Muscle layer of colon (tissue), 2 donors: Measurements from ENCODE around the gene RNF133.

Experiments
- H3K27ac ChIP-seq: one replicate; pipeline ENCODE4 v1.7.0; 2013; ENCODE audit warnings: low read depth, mild to moderate bottlenecking, low read length, moderate library complexity
- H3K27me3 ChIP-seq, 2 donors: one replicate each; pipeline ENCODE4 v1.7.0; 2013; ENCODE audit warnings: low read length in 2 of 2, mild to moderate bottlenecking in 2 of 2; ENCODE audit not compliant: insufficient read depth in 2 of 2, control insufficient read depth in 1 of 2
- H3K36me3 ChIP-seq: one replicate; pipeline ENCODE4 v1.7.0; 2013; ENCODE audit warnings: mild to moderate bottlenecking, low read length; ENCODE audit not compliant: insufficient read depth
- H3K4me1 ChIP-seq: one replicate; pipeline ENCODE4 v1.7.0; 2013; ENCODE audit warnings: mild to moderate bottlenecking, low read length; ENCODE audit not compliant: insufficient read depth
- H3K4me3 ChIP-seq, 2 donors: one replicate each; pipeline ENCODE4 v1.7.0; 2013; ENCODE audit warnings: low read length in 2 of 2, low read depth in 1 of 2, mild to moderate bottlenecking in 1 of 2, moderate library complexity in 1 of 2
- H3K9ac ChIP-seq: one replicate; pipeline ENCODE4 v1.7.0; 2013; ENCODE audit warnings: low read length
- H3K9me3 ChIP-seq: one replicate; pipeline ENCODE4 v1.7.0; 2013; ENCODE audit warnings: mild to moderate bottlenecking, low read length
- donor health status: abdominal sarcoma.
- donor health status: Adenocarcinoma of cecum.

The RNF133 gene

GRCh38 chr7:122699017-122699416 is at the start of gene RNF133:
TSS of gene RNF133 (minus strand) at chr7:122699117. CDS start at chr7:122698918, 199 bp downstream.
- no peaks in the 10 kb centered on the region for H3K36me3 ChIP-seq
- no peaks in the 10 kb centered on the region for H3K4me1 ChIP-seq
- H3K9ac ChIP-seq, result no peak within 1 kb of the TSS
- no peaks in the 10 kb centered on the region for H3K9me3 ChIP-seq
- no peak within 1 kb of the TSS for H3K27ac ChIP-seq
- no peaks in the 10 kb centered on the region for H3K27me3 ChIP-seq
- no peak within 1 kb of the TSS for H3K4me3 ChIP-seq

DNA sequence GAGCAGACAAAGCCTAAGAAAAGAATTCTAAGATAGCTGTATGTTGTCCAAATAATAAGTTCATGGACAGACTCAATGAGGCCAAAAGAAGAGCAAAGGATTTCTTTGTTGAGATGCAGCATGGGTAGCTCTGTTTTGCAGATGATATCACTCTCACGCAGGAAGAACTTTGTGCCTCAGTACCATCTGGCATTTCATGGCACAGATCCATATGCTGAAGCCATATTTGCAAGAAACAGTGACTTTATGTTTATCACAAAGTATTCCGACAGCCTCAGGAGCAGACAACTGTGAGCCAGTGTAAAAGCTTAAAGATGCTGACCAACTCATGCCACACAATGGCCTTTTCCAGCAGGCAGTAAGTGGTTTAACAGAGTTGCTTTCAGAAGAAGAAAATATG is 49.3 kb upstream of the RNF133 start:
- Histone ChIP-seq H3K4me1 (no peaks in the 10 kb centered on the region), H3K9me3 (no peaks in the 10 kb centered on the region), H3K9ac (no peak overlapping the region), H3K27ac (no peak overlapping the region), H3K27me3 (no peaks in the 10 kb centered on the region), H3K36me3 (no peaks in the 10 kb centered on the region), H3K4me3 (no peak overlapping the region)

DNA sequence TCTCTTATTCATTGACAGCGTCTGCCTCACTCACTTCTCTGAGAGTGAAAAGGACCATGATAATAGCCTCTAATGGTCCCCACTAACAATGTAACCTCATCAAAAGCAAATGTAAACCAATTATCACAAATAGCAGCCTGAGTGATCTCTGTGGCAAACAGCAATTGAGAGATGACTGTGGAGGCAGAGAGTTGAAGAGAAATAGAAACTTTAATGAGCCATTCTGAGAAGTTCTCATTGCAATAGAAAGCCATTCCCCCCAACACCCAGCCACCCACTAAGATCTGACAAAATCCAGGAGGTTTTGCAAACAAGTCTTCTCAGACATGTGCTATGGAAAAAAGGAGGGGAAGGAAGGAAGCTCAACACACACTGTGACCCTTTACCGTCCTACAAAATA is 48.0 kb upstream of the RNF133 start:
- H3K36me3 ChIP-seq, result no peaks in the 10 kb centered on the region
- H3K4me1 ChIP-seq, result no peaks in the 10 kb centered on the region
- no peaks in the 10 kb centered on the region for H3K27me3 ChIP-seq
- no peak overlapping the region for H3K9ac ChIP-seq
- no peak overlapping the region for H3K27ac ChIP-seq
- no peaks in the 10 kb centered on the region for H3K9me3 ChIP-seq
- no peak overlapping the region for H3K4me3 ChIP-seq

DNA sequence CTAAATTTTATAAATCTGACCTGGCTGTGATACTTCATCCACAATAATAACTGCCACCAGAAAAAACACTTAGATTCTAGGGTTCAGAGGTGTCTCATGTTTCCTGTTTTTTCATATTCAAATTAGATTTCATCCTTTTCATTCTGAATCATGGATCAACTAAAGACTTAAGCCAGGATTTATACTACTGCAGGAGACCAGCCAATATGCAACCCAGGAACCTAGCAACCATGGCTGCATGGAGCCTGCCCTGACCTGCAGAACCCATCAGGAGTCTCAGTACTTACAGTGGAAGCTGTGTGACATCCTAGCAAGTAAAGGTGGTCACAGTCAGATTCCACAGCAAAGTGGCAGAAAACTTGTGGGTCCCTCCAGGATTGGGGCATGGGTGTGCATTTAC is 44.3 kb upstream of the RNF133 start:
- H3K9me3 ChIP-seq, result no peaks in the 10 kb centered on the region
- no peaks in the 10 kb centered on the region for H3K27me3 ChIP-seq
- H3K4me3 ChIP-seq, result no peak overlapping the region
- no peak overlapping the region for H3K9ac ChIP-seq
- H3K36me3 ChIP-seq, result no peaks in the 10 kb centered on the region
- H3K27ac ChIP-seq, result no peak overlapping the region
- no peaks in the 10 kb centered on the region for H3K4me1 ChIP-seq

DNA sequence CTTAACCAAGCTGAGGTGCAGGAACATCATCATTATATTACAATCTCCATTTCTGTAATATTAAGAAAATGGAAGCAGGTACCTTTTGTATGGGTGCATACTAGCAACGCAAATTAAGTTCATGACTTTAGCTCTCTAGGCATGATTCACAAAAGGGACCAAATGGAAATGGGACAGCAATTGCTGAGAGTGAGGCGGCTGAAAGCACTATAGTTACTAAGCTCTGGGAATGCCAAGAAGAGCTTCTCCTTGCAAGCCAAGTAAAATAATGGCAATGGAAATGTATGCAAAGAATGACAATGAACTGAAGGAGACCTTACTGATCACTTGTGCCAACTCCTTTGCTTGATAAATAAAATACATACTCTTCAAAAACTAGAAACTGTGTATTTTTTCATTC is 40.0 kb upstream of the RNF133 start:
- Histone ChIP-seq H3K9me3 (no peaks in the 10 kb centered on the region), H3K36me3 (no peaks in the 10 kb centered on the region), H3K27ac (no peak overlapping the region), H3K9ac (no peak overlapping the region), H3K4me1 (no peaks in the 10 kb centered on the region), H3K4me3 (no peak overlapping the region), H3K27me3 (no peaks in the 10 kb centered on the region)

- no peaks in the 10 kb centered on the region for H3K36me3 ChIP-seq
- no peak overlapping the region for H3K27ac ChIP-seq
- H3K9ac ChIP-seq, result no peak overlapping the region
- H3K4me1 ChIP-seq, result no peaks in the 10 kb centered on the region
- no peak overlapping the region for H3K4me3 ChIP-seq
- no peaks in the 10 kb centered on the region for H3K9me3 ChIP-seq
- H3K27me3 ChIP-seq, result no peaks in the 10 kb centered on the region
These were observed 37.3 kb upstream of the RNF133 start for GRCh38 chr7:122736183-122736582.

- no peak overlapping the region for H3K27ac ChIP-seq
- H3K27me3 ChIP-seq, result no peaks in the 10 kb centered on the region
- no peak overlapping the region for H3K4me3 ChIP-seq
- H3K4me1 ChIP-seq, result no peaks in the 10 kb centered on the region
- H3K9me3 ChIP-seq, result no peaks in the 10 kb centered on the region
- H3K9ac ChIP-seq, result no peak overlapping the region
- H3K36me3 ChIP-seq, result no peaks in the 10 kb centered on the region
These were observed 28.8 kb upstream of the RNF133 start for GRCh38 chr7:122727759-122728158.

- Histone ChIP-seq H3K4me1 (no peaks in the 10 kb centered on the region), H3K9me3 (no peaks in the 10 kb centered on the region), H3K36me3 (no peaks in the 10 kb centered on the region), H3K9ac (no peak overlapping the region), H3K4me3 (no peak overlapping the region), H3K27ac (no peak overlapping the region), H3K27me3 (no peaks in the 10 kb centered on the region)
These were observed 28.4 kb upstream of the RNF133 start for GRCh38 chr7:122727354-122727753.

- no peaks in the 10 kb centered on the region for H3K4me1 ChIP-seq
- H3K9ac ChIP-seq, result no peak overlapping the region
- no peak overlapping the region for H3K4me3 ChIP-seq
- H3K36me3 ChIP-seq, result no peaks in the 10 kb centered on the region
- no peaks in the 10 kb centered on the region for H3K27me3 ChIP-seq
- H3K9me3 ChIP-seq, result no peaks in the 10 kb centered on the region
- no peak overlapping the region for H3K27ac ChIP-seq
These were observed 28.0 kb upstream of the RNF133 start for GRCh38 chr7:122726881-122727280.

- Histone ChIP-seq H3K9me3 (no peaks in the 10 kb centered on the region), H3K36me3 (no peaks in the 10 kb centered on the region), H3K9ac (no peak overlapping the region), H3K4me1 (no peaks in the 10 kb centered on the region), H3K27ac (no peak overlapping the region), H3K4me3 (no peak overlapping the region), H3K27me3 (no peaks in the 10 kb centered on the region)
These were observed 25.4 kb upstream of the RNF133 start for GRCh38 chr7:122724366-122724765.

- Histone ChIP-seq H3K9me3 (no peaks in the 10 kb centered on the region), H3K9ac (no peak overlapping the region), H3K4me3 (no peak overlapping the region), H3K27ac (no peak overlapping the region), H3K4me1 (no peaks in the 10 kb centered on the region), H3K36me3 (no peaks in the 10 kb centered on the region), H3K27me3 (no peaks in the 10 kb centered on the region)
These were observed 20.2 kb upstream of the RNF133 start for GRCh38 chr7:122719010-122719578.

DNA sequence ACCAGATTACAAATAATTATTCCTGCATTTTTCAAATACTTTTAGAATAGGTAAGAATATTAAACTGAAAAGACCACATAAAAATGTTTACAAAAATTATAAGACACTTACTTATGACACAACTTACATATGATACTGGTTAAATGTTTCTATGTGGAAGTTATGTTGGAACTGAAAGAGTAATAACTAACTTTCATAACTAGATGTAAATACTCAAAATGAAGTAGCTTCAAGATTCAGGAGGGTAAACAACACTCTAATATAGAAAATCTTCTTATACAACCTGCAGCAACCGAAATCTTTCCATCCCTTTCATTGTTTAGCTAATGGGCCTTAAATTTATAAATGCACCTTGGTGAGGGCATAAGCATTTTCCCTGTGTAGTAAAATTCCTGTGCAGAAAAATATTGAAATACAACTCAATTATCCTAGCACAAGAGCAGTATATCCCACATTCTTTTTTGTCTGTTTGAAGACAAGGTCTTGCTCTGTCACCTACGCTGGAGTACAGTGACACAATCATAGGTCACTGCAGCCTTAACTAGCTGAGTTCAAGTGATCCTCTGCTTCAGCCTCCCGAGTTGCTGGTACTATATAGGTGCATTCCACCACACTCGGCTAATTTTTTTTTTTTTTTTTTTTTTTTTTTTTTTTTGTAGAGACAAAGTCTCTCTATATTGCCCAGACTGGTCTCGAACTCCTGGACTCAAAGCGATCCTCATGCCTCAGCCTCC is 18.6 kb upstream of the RNF133 start:
- Histone ChIP-seq H3K4me3 (no peak overlapping the region), H3K4me1 (no peaks in the 10 kb centered on the region), H3K9ac (no peak overlapping the region), H3K9me3 (no peaks in the 10 kb centered on the region), H3K27ac (no peak overlapping the region), H3K27me3 (no peaks in the 10 kb centered on the region), H3K36me3 (no peaks in the 10 kb centered on the region)
